H1 (cell line): Measurements from ENCODE around the gene CNDP1. TPM values are rescaled to one million over a fixed set of nuclear protein-coding genes. Genes with fewer than 3 reads are reported as not detected.

ENCODE experiments used
- CTCF ChIA-PET: fragments of 300-600 bp; sonication (Branson Sonifier 250); formaldehyde crosslinking; loops from one replicate; lab custom pipeline; 2021; ENCODE audit not compliant: partially characterized antibody; lab: Charles Lee
- POLR2A ChIA-PET: fragments of 300-600 bp; sonication (Branson Sonifier 250); formaldehyde crosslinking; loops from one replicate; lab custom pipeline; 2021; ENCODE audit warnings: inconsistent platforms; ENCODE audit not compliant: partially characterized antibody; lab: Charles Lee
- DNase-seq, 2 experiments: peaks; one replicate each; pipeline versions ENCODE4 v3.0.0 to v3.0.0-alpha.2; 2010 to 2022; ENCODE audit warnings: low spot score in 2 of 2, low read depth in 1 of 2, mixed read lengths in 1 of 2
- FAIRE-seq: peaks from 2 replicates; lab custom pipeline; 2011; peaks lifted over from hg19 to GRCh38; lab: Jason Lieb, UNC
- H2AFZ ChIP-seq: 2 replicates; pipeline ENCODE4 v1.8.1; 2012; ENCODE audit warnings: low read length, inconsistent platforms
- H2AK5ac ChIP-seq: 2 replicates; pipeline ENCODE4 v1.6.1; 2013; ENCODE audit warnings: low read depth, low read length
- H2BK120ac ChIP-seq: replicated peaks from 2 replicates; pipeline ENCODE3; 2013; ENCODE audit warnings: low read depth, low read length, inconsistent platforms
- H2BK12ac ChIP-seq: 2 replicates; pipeline ENCODE4 v1.6.1; 2013; ENCODE audit warnings: low read depth, low read length
- H2BK15ac ChIP-seq: 2 replicates; pipeline ENCODE4 v1.6.1; 2013; ENCODE audit warnings: low read length
- H2BK20ac ChIP-seq: 2 replicates; pipeline ENCODE4 v1.6.1; 2013; ENCODE audit warnings: low read length
- H2BK5ac ChIP-seq: 2 replicates; pipeline ENCODE4 v1.6.1; 2013; ENCODE audit warnings: low read depth, low read length
- H3K14ac ChIP-seq: 2 replicates; pipeline ENCODE4 v1.6.1; 2013; ENCODE audit warnings: inconsistent platforms; ENCODE audit not compliant: insufficient read length
- H3K18ac ChIP-seq: 2 replicates; pipeline ENCODE4 v1.6.1; 2013; ENCODE audit warnings: low read length; ENCODE audit errors: extremely low read depth
- H3K23ac ChIP-seq: 2 replicates; pipeline ENCODE4 v1.6.1; 2013; ENCODE audit warnings: inconsistent platforms; ENCODE audit not compliant: insufficient read length
- H3K23me2 ChIP-seq: 2 replicates; pipeline ENCODE4 v1.6.1; 2013; ENCODE audit warnings: low read depth, low read length
- H3K27ac ChIP-seq: 2 replicates; pipeline ENCODE4 v1.6.1; 2011; ENCODE audit warnings: low read depth, low read length, inconsistent platforms
- H3K27me3 ChIP-seq, 4 experiments: replicated peaks in 1 of 4; 1 replicate in 1 of 4; 2 replicates in 3 of 4; pipeline versions ENCODE4 v1.6.1 to v1.8.1; 2011 to 2013; ENCODE audit warnings: low read length in 3 of 4, mild to moderate bottlenecking in 3 of 4, inconsistent platforms in 2 of 4, mixed read lengths in 2 of 4, moderate library complexity in 1 of 4; ENCODE audit not compliant: control insufficient read depth in 3 of 4, insufficient read depth in 3 of 4; ENCODE audit errors: extremely low read depth in 1 of 4
- H3K36me3 ChIP-seq, 4 experiments: 2 replicates each; pipeline versions ENCODE4 v1.6.1 to v1.8.1; 2011 to 2013; ENCODE audit warnings: mild to moderate bottlenecking in 4 of 4, low read length in 3 of 4, moderate library complexity in 2 of 4, control low read depth in 1 of 4, inconsistent platforms in 1 of 4; ENCODE audit not compliant: insufficient read depth in 4 of 4, control insufficient read depth in 2 of 4
- H3K4ac ChIP-seq: replicated peaks from 2 replicates; pipeline ENCODE3; 2013; ENCODE audit warnings: low read length, low read depth, mixed read lengths, inconsistent platforms; ENCODE audit not compliant: insufficient read length
- H3K4me1 ChIP-seq, 4 experiments: replicated peaks in 1 of 4; 1 replicate in 1 of 4; 2 replicates in 3 of 4; pipeline versions ENCODE4 v1.6.1 to v1.8.1; 2011 to 2013; ENCODE audit warnings: low read length in 3 of 4, inconsistent platforms in 2 of 4, mixed read lengths in 1 of 4; ENCODE audit not compliant: insufficient read depth in 4 of 4, control insufficient read depth in 3 of 4
- H3K4me2 ChIP-seq, 2 experiments: 2 replicates each; pipeline versions ENCODE4 v1.6.1 to v1.8.1; 2011 to 2013; ENCODE audit warnings: low read depth in 2 of 2, low read length in 2 of 2, control low read depth in 1 of 2, inconsistent platforms in 1 of 2, mild to moderate bottlenecking in 1 of 2; ENCODE audit not compliant: insufficient read depth in 1 of 2
- H3K4me3 ChIP-seq, 4 experiments: fragments of 200-600, 300-600 bp in 1 of 4; sonication (generic), shearing (Covaris generic), sonication (Bioruptor Twin) in 1 of 4; 2 replicates each; pipeline versions ENCODE4 v1.5.1 to v1.8.1; 2011 to 2016; ENCODE audit warnings: low read length in 4 of 4, low read depth in 3 of 4, control low read depth in 2 of 4, inconsistent platforms in 2 of 4, mild to moderate bottlenecking in 2 of 4, mixed read lengths in 1 of 4, moderate library complexity in 1 of 4; ENCODE audit not compliant: insufficient read depth in 2 of 4; ENCODE audit errors: extremely low read depth in 1 of 4
- H3K56ac ChIP-seq: replicated peaks from 2 replicates; pipeline ENCODE3; 2013; ENCODE audit warnings: low read depth, mild to moderate bottlenecking, mixed read lengths, low read length, inconsistent platforms; ENCODE audit not compliant: insufficient read length
- H3K79me1 ChIP-seq: 2 replicates; pipeline ENCODE4 v1.6.1; 2013; ENCODE audit warnings: low read depth, low read length, control low read depth
- H3K79me2 ChIP-seq, 2 experiments: 2 replicates each; pipeline versions ENCODE4 v1.6.1 to v1.8.1; 2012 to 2013; ENCODE audit warnings: low read length in 2 of 2, mild to moderate bottlenecking in 2 of 2, inconsistent platforms in 1 of 2; ENCODE audit not compliant: insufficient read depth in 2 of 2, control insufficient read depth in 1 of 2
- H3K9ac ChIP-seq, 4 experiments: replicated peaks in 1 of 4; 1 replicate in 1 of 4; 2 replicates in 3 of 4; pipeline versions ENCODE4 v1.6.1 to v1.8.1; 2011 to 2013; ENCODE audit warnings: low read depth in 3 of 4, low read length in 3 of 4, control low read depth in 2 of 4, mild to moderate bottlenecking in 2 of 4, moderate library complexity in 2 of 4, inconsistent platforms in 1 of 4; ENCODE audit errors: extremely low read depth in 1 of 4
- H3K9me3 ChIP-seq, 2 experiments: 2 replicates each; pipeline versions ENCODE4 v1.6.1 to v1.8.1; 2012 to 2013; ENCODE audit warnings: mild to moderate bottlenecking in 2 of 2, moderate library complexity in 2 of 2, control low read depth in 1 of 2, inconsistent platforms in 1 of 2, low read depth in 1 of 2, low read length in 1 of 2, mixed read lengths in 1 of 2; ENCODE audit not compliant: insufficient read depth in 2 of 2
- H4K20me1 ChIP-seq, 2 experiments: replicated peaks in 1 of 2; 2 replicates each; pipeline versions ENCODE3 to v1.8.1; 2011 to 2013; ENCODE audit warnings: inconsistent platforms in 2 of 2, low read length in 2 of 2, mild to moderate bottlenecking in 1 of 2; ENCODE audit not compliant: insufficient read depth in 2 of 2, control insufficient read depth in 1 of 2
- H4K5ac ChIP-seq: 2 replicates; pipeline ENCODE4 v1.6.1; 2013; ENCODE audit warnings: low read length, low read depth, mixed read lengths, inconsistent platforms; ENCODE audit not compliant: insufficient read length
- H4K8ac ChIP-seq: 2 replicates; pipeline ENCODE4 v1.8.0; 2013; ENCODE audit warnings: mild to moderate bottlenecking, moderate library complexity, low read length, inconsistent platforms; ENCODE audit not compliant: insufficient read depth; ENCODE audit errors: extremely low read depth
- H4K91ac ChIP-seq: replicated peaks from 2 replicates; pipeline ENCODE3; 2013; ENCODE audit warnings: low read length, mixed read lengths, inconsistent platforms; ENCODE audit not compliant: insufficient read length
- CEBPB ChIP-seq: IDR thresholded peaks from 2 replicates; pipeline ENCODE4 v1.6.1; 2012; ENCODE audit warnings: low read depth, low read length
- CHD2 ChIP-seq: IDR thresholded peaks from 2 replicates; pipeline ENCODE4 v1.6.1; 2012; ENCODE audit warnings: low read length, improper control_type of control experiment
- KDM1A ChIP-seq: fragments of 200-600, 300-600 bp; sonication (generic); IDR thresholded peaks from 2 replicates; pipeline ENCODE4 v1.7.1; 2016; ENCODE audit warnings: mild to moderate bottlenecking, low read length, borderline replicate concordance
- POLR2AphosphoS5 ChIP-seq: IDR thresholded peaks from 2 replicates; pipeline ENCODE4 v1.6.1; 2011; ENCODE audit warnings: low read depth, low read length
- RFX5 ChIP-seq: IDR thresholded peaks from 2 replicates; pipeline ENCODE4 v1.6.1; 2011; ENCODE audit warnings: low read depth, low read length, improper control_type of control experiment, borderline replicate concordance
- RNF2 ChIP-seq: fragments of 200-900, 300-1000 bp; sonication (generic); IDR thresholded peaks from 2 replicates; pipeline ENCODE4 v1.7.1; 2016; ENCODE audit warnings: borderline replicate concordance, low read depth, mild to moderate bottlenecking, antibody characterized with exemption, low read length; ENCODE audit not compliant: poor library complexity, severe bottlenecking; ENCODE audit errors: missing control alignments
- TAF7 ChIP-seq: optimal IDR thresholded peaks from 2 replicates; pipeline ENCODE3; 2011; ENCODE audit warnings: low read depth, mild to moderate bottlenecking, inconsistent platforms, low read length, moderate library complexity, borderline replicate concordance
- TCF12 ChIP-seq: IDR thresholded peaks from 2 replicates; pipeline ENCODE4 v1.6.1; 2011; ENCODE audit warnings: low read depth, mild to moderate bottlenecking, low read length
- WGBS, 2 experiments: shearing (Covaris generic) in 1 of 2; methylation state at CpG; one replicate each; pipeline versions ENCODE4 v1.1.6 to v1.1.7; 2013 to 2015; ENCODE audit warnings: low lambda C conversion rate in 2 of 2, mixed read lengths in 2 of 2, inconsistent platforms in 1 of 2, low coverage in 1 of 2, missing lambda C conversion rate in 1 of 2; ENCODE audit not compliant: insufficient replicate concordance in 2 of 2, insufficient coverage in 1 of 2, insufficient read length in 1 of 2; ENCODE audit errors: extremely low coverage in 1 of 2, missing lambda C conversion rate in 1 of 2; 5-methylcytosine and 5-hydroxymethylcytosine counted together
- polyA plus RNA-seq, 7 experiments: library from polyadenylated mRNA; depleted of rRNA in 3 of 7; stranded (reverse) in 5 of 7; unstranded in 2 of 7; fragments of >200 nt in 5 of 7; fragments of 200-250 nt in 2 of 7; gene quantifications; 1 replicate in 5 of 7; 2 replicates in 1 of 7; 4 replicates in 1 of 7; pipeline versions ENCODE4 v1.2.1 to v1.2.3, GENCODE V29; 2011 to 2013; ENCODE audit warnings: missing spikeins in 2 of 7, mixed read lengths in 2 of 7
- total RNA-seq: library from RNA; stranded (reverse); fragmentation: NEBNext Ultra II Directional; extraction: Animal tissue kit (Norgen Biotek cat#: 25700); gene quantifications from 2 replicates; pipeline ENCODE4 v1.2.1, GENCODE V29; 2021

CNDP1 gene
- total and polyA plus RNA-seq, 2 of the 8 experiments (the other 6 are each of a cell fraction or from before 2014, with no cell fraction given), result 0.09 TPM; not detected in 1

GRCh38 chr18:74550886-74551285 lies 16.6 kb downstream of the CNDP1 start:
- no peaks in the 10 kb centered on the region for H3K79me2 ChIP-seq
- WGBS, 2 experiments, result 92% methylated on average over 6 of the region's 6 CpGs; no CpG with 5 or more reads in 1 of the 2 experiments
- H3K9me3 ChIP-seq, result peaks cover 20 to 32% of the 10 kb centered on the region in 2 experiments
- CTCF ChIA-PET, result interaction anchor here (1.0 to 4.0 kb wide), 9 partner anchors 9 to 411 kb away, joined by 3 to 16 read pairs (median 11); partner anchors contain the start of genes CNDP1 and CNDP2
- no peak overlapping the region for H2BK20ac ChIP-seq
- no peaks in the 10 kb centered on the region for H3K36me3 ChIP-seq
- no peaks in the 10 kb centered on the region for H3K4me1 ChIP-seq
- DNase-seq, result no peak
- H4K5ac ChIP-seq, result no peak overlapping the region
- H3K79me1 ChIP-seq, result no peaks in the 10 kb centered on the region
- H3K4ac ChIP-seq, result no peak overlapping the region
- H2BK12ac ChIP-seq, result no peak overlapping the region
- H3K9ac ChIP-seq, result no peak overlapping the region
- H3K56ac ChIP-seq, result no peak overlapping the region
- no peak overlapping the region for H3K14ac ChIP-seq
- FAIRE-seq, result no peak
- no peak overlapping the region for H2AK5ac ChIP-seq
- no peaks in the 10 kb centered on the region; the same call in 1 of the 2 replicates for H3K23me2 ChIP-seq
- H4K20me1 ChIP-seq, result peaks cover 0 to 2% of the 10 kb centered on the region in 2 experiments
- H2AFZ ChIP-seq, result no peak overlapping the region
- H2BK15ac ChIP-seq, result no peak overlapping the region
- H3K4me2 ChIP-seq, result no peak overlapping the region
- H3K4me3 ChIP-seq, result no peak overlapping the region
- no peak overlapping the region for H2BK120ac ChIP-seq
- H3K27me3 ChIP-seq, result no peaks in the 10 kb centered on the region
- H4K91ac ChIP-seq, result no peak overlapping the region
- H3K27ac ChIP-seq, result no peak overlapping the region
- POLR2A ChIA-PET, result no interaction called here
- no peak overlapping the region for H3K23ac ChIP-seq
- H3K18ac ChIP-seq, result no peak overlapping the region
- no peak overlapping the region for H2BK5ac ChIP-seq
- H4K8ac ChIP-seq, result no peak overlapping the region
- no peak for TF ChIP-seq TAF7
- no peak for TF ChIP-seq POLR2AphosphoS5
- TF ChIP-seq TCF12, result no peak
- TF ChIP-seq RFX5, result no peak
- no peak for TF ChIP-seq CHD2
- no peak for TF ChIP-seq KDM1A
- TF ChIP-seq RNF2, result no peak
- no peak for TF ChIP-seq CEBPB
